Gastrocnemius medialis (tissue), 4 donors: ENCODE results near the gene SLC3A2. TPM values are rescaled to one million over a fixed set of nuclear protein-coding genes. Genes with fewer than 3 reads are reported as not detected.

Source experiments
- ATAC-seq, 2 donors: fragments of 150-250 bp; one replicate each; pipeline ENCODE4 v1.9.1; 2016
- DNase-seq, 2 donors: peaks; one replicate each; pipeline ENCODE4 v3.0.0-alpha.2; 2019
- H3K27ac ChIP-seq, 4 donors: fragments of 200-600 bp; sonication (generic); 1 replicate in 1 of 4; 2 replicates in 3 of 4; pipeline ENCODE4 v1.5.1; 2016 to 2018; ENCODE audit warnings: mild to moderate bottlenecking in 2 of 4, moderate library complexity in 1 of 4
- H3K27me3 ChIP-seq, 3 donors: fragments of 200-600 bp; sonication (generic) in 2 of 3; 1 replicate in 1 of 3; 2 replicates in 2 of 3; pipeline versions ENCODE4 v1.5.1 to v1.6.0; 2016 to 2019; ENCODE audit warnings: mild to moderate bottlenecking in 1 of 3, moderate library complexity in 1 of 3
- H3K36me3 ChIP-seq, 2 donors: fragments of 200-600 bp; sonication (generic) in 1 of 2; one replicate each; pipeline ENCODE4 v1.5.1; 2017 to 2018
- H3K4me1 ChIP-seq, 2 donors: fragments of 200-600 bp; sonication (generic) in 1 of 2; one replicate each; pipeline ENCODE4 v1.5.1; 2016 to 2017; ENCODE audit warnings: mild to moderate bottlenecking in 2 of 2
- H3K4me3 ChIP-seq, 4 donors: fragments of 200-600 bp; sonication (generic) in 3 of 4; 1 replicate in 1 of 4; 2 replicates in 3 of 4; pipeline ENCODE4 v1.5.1; 2016 to 2019; ENCODE audit warnings: mild to moderate bottlenecking in 2 of 4
- H3K9me3 ChIP-seq, 3 donors: fragments of 200-600 bp; sonication (generic) in 2 of 3; 1 replicate in 1 of 3; 2 replicates in 2 of 3; pipeline ENCODE4 v1.5.1; 2016 to 2019
- CTCF ChIP-seq, 5 experiments: fragments of 450-650 bp in 3 of 5; fragments of 200-600 bp in 2 of 5; sonication (generic) in 2 of 5; IDR thresholded peaks in 4 of 5; conservative IDR thresholded peaks in 1 of 5; 1 replicate in 4 of 5; 2 replicates in 1 of 5; pipeline ENCODE4 v1.5.1; 2016 to 2019; ENCODE audit warnings: antibody characterized with exemption in 5 of 5, mild to moderate bottlenecking in 3 of 5, moderate library complexity in 3 of 5
- POLR2A ChIP-seq, 2 donors: fragments of 450-650 bp; IDR thresholded peaks; one replicate each; pipeline ENCODE4 v1.6.1; 2017; ENCODE audit warnings: antibody characterized with exemption in 2 of 2, mild to moderate bottlenecking in 2 of 2, moderate library complexity in 2 of 2
- in situ Hi-C, 4 donors: fragments of 200-750 bp; cut with MboI; loops; one replicate each; pipeline versions ENCODE4 v1.15.0 to v1.8.0; 2017; ENCODE audit warnings: low sequenced_read_pairs in 4 of 4
- intact Hi-C: fragments of 100-400 bp; cut with DNase I; formaldehyde crosslinking; loops from one replicate; pipeline ENCODE4 v1.15.1; 2023; ENCODE audit warnings: low total_unique reads
- total RNA-seq, 4 donors: library from RNA; depleted of rRNA; stranded (reverse); fragments of >200 nt; gene quantifications; one replicate each; pipeline versions ENCODE4 v1.1.0 to v1.2.3, GENCODE V29; 2016

SLC3A2 gene
- total RNA-seq, 4 donors from 2014 or later, result 158 to 278 (median 189) TPM

- no peak for ATAC-seq
- H3K36me3 ChIP-seq, result no peaks in the 10 kb centered on the region
- DNase-seq, result no peak
- H3K4me3 ChIP-seq, result no peak overlapping the region
- no peak overlapping the region for H3K27ac ChIP-seq
- H3K27me3 ChIP-seq, result no peaks in the 10 kb centered on the region
- TF ChIP-seq CTCF (IDR thresholded peaks at IDR 0.05 in 4 of 5, conservative IDR thresholded peaks at IDR 0.05 in 1 of 5), result no peak
- TF ChIP-seq POLR2A (IDR thresholded peaks at IDR 0.05), result no peak
- intact Hi-C loops, result no loop called here
- peaks cover 5 to 7% of the 10 kb centered on the region in 2 donors for H3K4me1 ChIP-seq
- H3K9me3 ChIP-seq, result no peaks in the 10 kb centered on the region
- in situ Hi-C loops, result no loop called here
Observed at GRCh38 chr11:62846177-62846576, 34.5 kb upstream of the SLC3A2 start.

GRCh38 chr11:62847767-62848314 is 32.9 kb upstream of the SLC3A2 start:
- ATAC-seq (no peak), DNase-seq (no peak)
- Histone ChIP-seq H3K4me3 (no peak overlapping the region), H3K27me3 (no peaks in the 10 kb centered on the region), H3K27ac (no peak overlapping the region), H3K9me3 (no peaks in the 10 kb centered on the region), H3K4me1 (no peaks in the 10 kb centered on the region), H3K36me3 (peaks cover 0 to 15% of the 10 kb centered on the region in 2 donors)
- TF ChIP-seq POLR2A (IDR thresholded peaks at IDR 0.05) (no peak), CTCF (IDR thresholded peaks at IDR 0.05 in 4 of 5, conservative IDR thresholded peaks at IDR 0.05 in 1 of 5) (no peak)
- intact Hi-C loops (no loop called here), in situ Hi-C loops (no loop called here)

GRCh38 chr11:62850911-62851806 is 29.5 kb upstream of the SLC3A2 start:
- TF ChIP-seq POLR2A (IDR thresholded peaks at IDR 0.05) (no peak), CTCF (IDR thresholded peaks at IDR 0.05 in 4 of 5, conservative IDR thresholded peaks at IDR 0.05 in 1 of 5) (no peak)
- Histone ChIP-seq H3K36me3 (peaks cover 0 to 35% of the 10 kb centered on the region in 2 donors), H3K27ac (peak overlapping the region in 2 of 4 donors; percentile 27 to 37), H3K4me3 (no peak overlapping the region), H3K4me1 (peaks cover 14 to 20% of the 10 kb centered on the region in 2 donors), H3K9me3 (no peaks in the 10 kb centered on the region), H3K27me3 (no peaks in the 10 kb centered on the region)
- ATAC-seq, result no peak
- no peak for DNase-seq
- in situ Hi-C loops (loop anchor here (25.0 kb wide), 1 partner anchor 464 kb away; no protein-coding TSS in a partner anchor), intact Hi-C loops (no loop called here)

GRCh38 chr11:62851807-62852522 is 28.7 kb upstream of the SLC3A2 start:
- intact Hi-C loops, result no loop called here

More at GRCh38 chr11:62851807-62852522, 28.7 kb upstream of the SLC3A2 start:
- peaks cover 20 to 21% of the 10 kb centered on the region in 2 donors for H3K4me1 ChIP-seq
- ATAC-seq, result no peak
- H3K4me3 ChIP-seq, result no peak overlapping the region
- no peaks in the 10 kb centered on the region for H3K9me3 ChIP-seq
- TF ChIP-seq CTCF (IDR thresholded peaks at IDR 0.05 in 4 of 5, conservative IDR thresholded peaks at IDR 0.05 in 1 of 5) (no peak), POLR2A (IDR thresholded peaks at IDR 0.05) (no peak)
- in situ Hi-C loops, result loop anchor here (25.0 kb wide), 1 partner anchor 465 kb away; no protein-coding TSS in a partner anchor
- peaks cover 0 to 35% of the 10 kb centered on the region in 2 donors for H3K36me3 ChIP-seq
- DNase-seq, result no peak
- no peaks in the 10 kb centered on the region for H3K27me3 ChIP-seq
- peak overlapping the region in 1 of 4 donors; percentile 37 for H3K27ac ChIP-seq
